NCI-H2196 treated with DMSO at 0.1 percent for 48 hours (cell line): ENCODE data around the gene CHRDL2.

ENCODE experiments used
- DNase-seq: peaks from one replicate; lab custom pipeline; 2025; ENCODE audit not compliant: unreplicated experiment; lab: John Stamatoyannopoulos, UW

Gene CHRDL2

GRCh38 chr11:74749127-74749964 is 18.1 kb upstream of the CHRDL2 start:
- DNase-seq = no peak

- peak; percentile 96 for DNase-seq
Observed at GRCh38 chr11:74748211-74749126, 17.2 kb upstream of the CHRDL2 start, which contains the start of gene RNF169. Gene RNF169, plus strand, starts transcription at chr11:74748849. Its CDS starts 32 bp downstream, at chr11:74748881.

- DNase-seq = no peak
Observed at GRCh38 chr11:74746868-74747267, 15.6 kb upstream of the CHRDL2 start.

GRCh38 chr11:74744277-74744676 is 13.1 kb upstream of the CHRDL2 start:
- no peak for DNase-seq

- no peak for DNase-seq
Observed at GRCh38 chr11:74743640-74744039, 12.4 kb upstream of the CHRDL2 start.

GRCh38 chr11:74742070-74742469 is 10.8 kb upstream of the CHRDL2 start:
- no peak for DNase-seq

- DNase-seq = peak; percentile 8
Observed at GRCh38 chr11:74739546-74740270, 8.5 kb upstream of the CHRDL2 start.

- DNase-seq = no peak
Observed at GRCh38 chr11:74736031-74736430, 4.8 kb upstream of the CHRDL2 start.

GRCh38 chr11:74735365-74735928 is 4.2 kb upstream of the CHRDL2 start:
- no peak for DNase-seq

GRCh38 chr11:74734559-74734925 is 3.3 kb upstream of the CHRDL2 start:
- DNase-seq = no peak

- no peak for DNase-seq
Observed at GRCh38 chr11:74730571-74731260, 510 bp downstream of the CHRDL2 start.

- DNase-seq = no peak
Observed at GRCh38 chr11:74729397-74729796, 1.8 kb downstream of the CHRDL2 start.

- DNase-seq = peak; percentile 82
Observed at GRCh38 chr11:74726547-74727182, 4.6 kb downstream of the CHRDL2 start.

- DNase-seq = no peak
Observed at GRCh38 chr11:74725701-74726100, 5.5 kb downstream of the CHRDL2 start.

GRCh38 chr11:74723511-74723910 is 7.7 kb downstream of the CHRDL2 start:
- DNase-seq = no peak

GRCh38 chr11:74721479-74721835 is 9.8 kb downstream of the CHRDL2 start:
- DNase-seq = no peak

- DNase-seq = no peak
Observed at GRCh38 chr11:74720596-74721478, 10.4 kb downstream of the CHRDL2 start.

- DNase-seq = no peak
Observed at GRCh38 chr11:74719011-74719410, 12.2 kb downstream of the CHRDL2 start.
